SK-N-SH (cell line): ENCODE results near the gene C12orf75.

Experiments used
- EP300 ChIP-seq, 2 experiments: IDR thresholded peaks; 2 replicates each; pipeline versions ENCODE4 v1.4.0 to v1.6.1; 2012; ENCODE audit warnings: borderline replicate concordance in 1 of 2, low read depth in 1 of 2, low read length in 1 of 2
- RAD21 ChIP-seq: IDR thresholded peaks from 2 replicates; pipeline ENCODE4 v1.6.1; 2012; ENCODE audit warnings: mild to moderate bottlenecking, low read length
- TF ChIP-seq, protein P1 (sequence below): fragments of 200-600 bp; sonication (generic); IDR thresholded peaks from 2 replicates; pipeline ENCODE4 v1.6.1; 2017; ENCODE audit warnings: antibody characterized with exemption, mild to moderate bottlenecking, moderate library complexity
- TF ChIP-seq, protein P2 (sequence below): IDR thresholded peaks from 2 replicates; pipeline ENCODE4 v1.4.0; 2012; ENCODE audit warnings: low read depth, borderline replicate concordance
- TF ChIP-seq, protein P3 (sequence below): IDR thresholded peaks from 2 replicates; pipeline ENCODE4 v1.6.1; 2012; ENCODE audit warnings: mild to moderate bottlenecking, low read depth, low read length, moderate library complexity
- TF ChIP-seq, protein P4 (sequence below): IDR thresholded peaks from 2 replicates; pipeline ENCODE4 v1.4.0; 2012; ENCODE audit warnings: low read depth
- TF ChIP-seq, protein P5 (sequence below): IDR thresholded peaks from 2 replicates; pipeline ENCODE4 v1.4.0; 2012; ENCODE audit warnings: low read depth, borderline replicate concordance

DNA sequence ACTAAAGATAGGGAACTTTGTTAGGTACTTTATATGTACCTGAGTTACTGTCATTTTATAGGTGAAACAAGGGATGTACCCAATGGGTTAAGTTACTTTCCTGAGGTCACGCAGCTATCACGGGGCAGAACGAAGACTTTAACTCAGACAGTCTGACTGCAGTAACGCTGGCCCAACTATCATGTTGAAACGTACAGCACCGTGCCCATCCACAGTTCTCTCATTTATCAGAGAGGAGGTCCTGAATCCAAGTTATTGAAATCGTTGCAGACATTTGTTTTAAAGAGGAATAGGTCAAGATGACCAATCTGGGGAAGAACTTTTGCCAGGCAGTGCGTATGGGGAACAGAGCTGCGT lies 587 bp upstream of the C12orf75 start:
- TF ChIP-seq, protein P1, sequence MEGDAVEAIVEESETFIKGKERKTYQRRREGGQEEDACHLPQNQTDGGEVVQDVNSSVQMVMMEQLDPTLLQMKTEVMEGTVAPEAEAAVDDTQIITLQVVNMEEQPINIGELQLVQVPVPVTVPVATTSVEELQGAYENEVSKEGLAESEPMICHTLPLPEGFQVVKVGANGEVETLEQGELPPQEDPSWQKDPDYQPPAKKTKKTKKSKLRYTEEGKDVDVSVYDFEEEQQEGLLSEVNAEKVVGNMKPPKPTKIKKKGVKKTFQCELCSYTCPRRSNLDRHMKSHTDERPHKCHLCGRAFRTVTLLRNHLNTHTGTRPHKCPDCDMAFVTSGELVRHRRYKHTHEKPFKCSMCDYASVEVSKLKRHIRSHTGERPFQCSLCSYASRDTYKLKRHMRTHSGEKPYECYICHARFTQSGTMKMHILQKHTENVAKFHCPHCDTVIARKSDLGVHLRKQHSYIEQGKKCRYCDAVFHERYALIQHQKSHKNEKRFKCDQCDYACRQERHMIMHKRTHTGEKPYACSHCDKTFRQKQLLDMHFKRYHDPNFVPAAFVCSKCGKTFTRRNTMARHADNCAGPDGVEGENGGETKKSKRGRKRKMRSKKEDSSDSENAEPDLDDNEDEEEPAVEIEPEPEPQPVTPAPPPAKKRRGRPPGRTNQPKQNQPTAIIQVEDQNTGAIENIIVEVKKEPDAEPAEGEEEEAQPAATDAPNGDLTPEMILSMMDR: no peak
- TF ChIP-seq, protein P2, sequence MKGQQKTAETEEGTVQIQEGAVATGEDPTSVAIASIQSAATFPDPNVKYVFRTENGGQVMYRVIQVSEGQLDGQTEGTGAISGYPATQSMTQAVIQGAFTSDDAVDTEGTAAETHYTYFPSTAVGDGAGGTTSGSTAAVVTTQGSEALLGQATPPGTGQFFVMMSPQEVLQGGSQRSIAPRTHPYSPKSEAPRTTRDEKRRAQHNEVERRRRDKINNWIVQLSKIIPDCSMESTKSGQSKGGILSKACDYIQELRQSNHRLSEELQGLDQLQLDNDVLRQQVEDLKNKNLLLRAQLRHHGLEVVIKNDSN: no peak
- TF ChIP-seq, protein P3, sequence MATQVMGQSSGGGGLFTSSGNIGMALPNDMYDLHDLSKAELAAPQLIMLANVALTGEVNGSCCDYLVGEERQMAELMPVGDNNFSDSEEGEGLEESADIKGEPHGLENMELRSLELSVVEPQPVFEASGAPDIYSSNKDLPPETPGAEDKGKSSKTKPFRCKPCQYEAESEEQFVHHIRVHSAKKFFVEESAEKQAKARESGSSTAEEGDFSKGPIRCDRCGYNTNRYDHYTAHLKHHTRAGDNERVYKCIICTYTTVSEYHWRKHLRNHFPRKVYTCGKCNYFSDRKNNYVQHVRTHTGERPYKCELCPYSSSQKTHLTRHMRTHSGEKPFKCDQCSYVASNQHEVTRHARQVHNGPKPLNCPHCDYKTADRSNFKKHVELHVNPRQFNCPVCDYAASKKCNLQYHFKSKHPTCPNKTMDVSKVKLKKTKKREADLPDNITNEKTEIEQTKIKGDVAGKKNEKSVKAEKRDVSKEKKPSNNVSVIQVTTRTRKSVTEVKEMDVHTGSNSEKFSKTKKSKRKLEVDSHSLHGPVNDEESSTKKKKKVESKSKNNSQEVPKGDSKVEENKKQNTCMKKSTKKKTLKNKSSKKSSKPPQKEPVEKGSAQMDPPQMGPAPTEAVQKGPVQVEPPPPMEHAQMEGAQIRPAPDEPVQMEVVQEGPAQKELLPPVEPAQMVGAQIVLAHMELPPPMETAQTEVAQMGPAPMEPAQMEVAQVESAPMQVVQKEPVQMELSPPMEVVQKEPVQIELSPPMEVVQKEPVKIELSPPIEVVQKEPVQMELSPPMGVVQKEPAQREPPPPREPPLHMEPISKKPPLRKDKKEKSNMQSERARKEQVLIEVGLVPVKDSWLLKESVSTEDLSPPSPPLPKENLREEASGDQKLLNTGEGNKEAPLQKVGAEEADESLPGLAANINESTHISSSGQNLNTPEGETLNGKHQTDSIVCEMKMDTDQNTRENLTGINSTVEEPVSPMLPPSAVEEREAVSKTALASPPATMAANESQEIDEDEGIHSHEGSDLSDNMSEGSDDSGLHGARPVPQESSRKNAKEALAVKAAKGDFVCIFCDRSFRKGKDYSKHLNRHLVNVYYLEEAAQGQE: no peak
- TF ChIP-seq, protein P4, sequence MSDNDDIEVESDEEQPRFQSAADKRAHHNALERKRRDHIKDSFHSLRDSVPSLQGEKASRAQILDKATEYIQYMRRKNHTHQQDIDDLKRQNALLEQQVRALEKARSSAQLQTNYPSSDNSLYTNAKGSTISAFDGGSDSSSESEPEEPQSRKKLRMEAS: no peak
- TF ChIP-seq RAD21 (no peak), EP300 (IDR thresholded peaks at IDR 0.05; ENCODE audit: borderline replicate concordance in 1 of 2, low read depth in 1 of 2, low read length in 1 of 2) (no peak)
- TF ChIP-seq, protein P5, sequence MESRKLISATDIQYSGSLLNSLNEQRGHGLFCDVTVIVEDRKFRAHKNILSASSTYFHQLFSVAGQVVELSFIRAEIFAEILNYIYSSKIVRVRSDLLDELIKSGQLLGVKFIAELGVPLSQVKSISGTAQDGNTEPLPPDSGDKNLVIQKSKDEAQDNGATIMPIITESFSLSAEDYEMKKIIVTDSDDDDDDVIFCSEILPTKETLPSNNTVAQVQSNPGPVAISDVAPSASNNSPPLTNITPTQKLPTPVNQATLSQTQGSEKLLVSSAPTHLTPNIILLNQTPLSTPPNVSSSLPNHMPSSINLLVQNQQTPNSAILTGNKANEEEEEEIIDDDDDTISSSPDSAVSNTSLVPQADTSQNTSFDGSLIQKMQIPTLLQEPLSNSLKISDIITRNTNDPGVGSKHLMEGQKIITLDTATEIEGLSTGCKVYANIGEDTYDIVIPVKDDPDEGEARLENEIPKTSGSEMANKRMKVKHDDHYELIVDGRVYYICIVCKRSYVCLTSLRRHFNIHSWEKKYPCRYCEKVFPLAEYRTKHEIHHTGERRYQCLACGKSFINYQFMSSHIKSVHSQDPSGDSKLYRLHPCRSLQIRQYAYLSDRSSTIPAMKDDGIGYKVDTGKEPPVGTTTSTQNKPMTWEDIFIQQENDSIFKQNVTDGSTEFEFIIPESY: no peak
